GM12865 (cell line): ENCODE measurements around the gene ITPKB.

Experiments
- DNase-seq: peaks from one replicate; pipeline ENCODE4 v3.0.0; 2010; ENCODE audit warnings: low read depth
- H3K4me3 ChIP-seq: 2 replicates; pipeline ENCODE4 v1.5.1; 2011; ENCODE audit warnings: mild to moderate bottlenecking, low read depth, low read length, control low read depth
- TF ChIP-seq, protein P1 (sequence below): IDR thresholded peaks from 2 replicates; pipeline ENCODE4 v1.5.1; 2011; ENCODE audit warnings: low read length, control low read depth, low read depth, inconsistent platforms; ENCODE audit not compliant: insufficient read depth; ENCODE audit errors: missing control alignments

Gene ITPKB

DNA sequence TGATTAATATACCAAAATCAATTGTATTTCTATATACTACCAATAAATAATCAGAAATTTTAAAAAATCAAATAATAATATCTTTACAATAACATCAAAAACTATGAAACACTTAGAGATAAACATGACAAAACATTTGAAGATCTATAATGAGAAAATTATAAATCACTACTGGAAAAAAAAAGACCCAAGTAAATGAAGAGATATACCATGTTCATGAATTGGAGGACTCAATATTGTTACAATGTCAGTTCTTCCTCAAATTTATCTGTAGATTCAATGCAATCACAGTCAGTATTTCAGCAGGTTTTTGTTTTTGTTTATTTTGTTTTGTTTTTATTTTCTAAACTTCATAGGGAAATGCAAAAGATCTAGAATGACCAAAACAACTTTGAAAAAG lies 4.2 kb upstream of the ITPKB start:
- DNase-seq: no peak
- H3K4me3 ChIP-seq: no peak overlapping the region
- TF ChIP-seq, protein P1, sequence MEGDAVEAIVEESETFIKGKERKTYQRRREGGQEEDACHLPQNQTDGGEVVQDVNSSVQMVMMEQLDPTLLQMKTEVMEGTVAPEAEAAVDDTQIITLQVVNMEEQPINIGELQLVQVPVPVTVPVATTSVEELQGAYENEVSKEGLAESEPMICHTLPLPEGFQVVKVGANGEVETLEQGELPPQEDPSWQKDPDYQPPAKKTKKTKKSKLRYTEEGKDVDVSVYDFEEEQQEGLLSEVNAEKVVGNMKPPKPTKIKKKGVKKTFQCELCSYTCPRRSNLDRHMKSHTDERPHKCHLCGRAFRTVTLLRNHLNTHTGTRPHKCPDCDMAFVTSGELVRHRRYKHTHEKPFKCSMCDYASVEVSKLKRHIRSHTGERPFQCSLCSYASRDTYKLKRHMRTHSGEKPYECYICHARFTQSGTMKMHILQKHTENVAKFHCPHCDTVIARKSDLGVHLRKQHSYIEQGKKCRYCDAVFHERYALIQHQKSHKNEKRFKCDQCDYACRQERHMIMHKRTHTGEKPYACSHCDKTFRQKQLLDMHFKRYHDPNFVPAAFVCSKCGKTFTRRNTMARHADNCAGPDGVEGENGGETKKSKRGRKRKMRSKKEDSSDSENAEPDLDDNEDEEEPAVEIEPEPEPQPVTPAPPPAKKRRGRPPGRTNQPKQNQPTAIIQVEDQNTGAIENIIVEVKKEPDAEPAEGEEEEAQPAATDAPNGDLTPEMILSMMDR: no peak

DNA sequence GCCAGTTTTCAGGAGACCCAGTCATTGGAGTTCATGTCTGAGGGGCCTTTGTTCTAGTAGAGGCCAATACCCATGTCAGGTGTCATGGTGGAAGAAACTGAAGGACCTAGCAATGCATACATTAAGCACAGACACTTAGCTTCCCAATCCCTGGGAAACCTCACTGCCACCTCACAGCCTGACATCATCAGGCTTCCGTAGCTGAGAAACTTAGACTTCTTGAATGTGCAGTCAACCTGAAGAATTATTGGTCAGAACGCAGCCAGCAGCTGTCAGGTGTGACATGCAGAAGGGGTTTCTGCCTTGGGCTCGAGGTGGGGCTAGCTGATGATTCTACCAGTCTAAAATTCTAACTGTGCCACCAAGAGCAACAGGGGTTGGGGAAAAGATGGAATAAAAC lies 1.9 kb upstream of the ITPKB start:
- DNase-seq: peak; percentile 31
- TF ChIP-seq, protein P1: no peak

GRCh38 chr1:226739696-226740065 lies 599 bp upstream of the ITPKB start:
- peak overlapping the region; percentile 95 for H3K4me3 ChIP-seq
- TF ChIP-seq, protein P1: no peak

More for the DNA sequence above, 1.9 kb upstream of the ITPKB start:
- no peak overlapping the region for H3K4me3 ChIP-seq

DNA sequence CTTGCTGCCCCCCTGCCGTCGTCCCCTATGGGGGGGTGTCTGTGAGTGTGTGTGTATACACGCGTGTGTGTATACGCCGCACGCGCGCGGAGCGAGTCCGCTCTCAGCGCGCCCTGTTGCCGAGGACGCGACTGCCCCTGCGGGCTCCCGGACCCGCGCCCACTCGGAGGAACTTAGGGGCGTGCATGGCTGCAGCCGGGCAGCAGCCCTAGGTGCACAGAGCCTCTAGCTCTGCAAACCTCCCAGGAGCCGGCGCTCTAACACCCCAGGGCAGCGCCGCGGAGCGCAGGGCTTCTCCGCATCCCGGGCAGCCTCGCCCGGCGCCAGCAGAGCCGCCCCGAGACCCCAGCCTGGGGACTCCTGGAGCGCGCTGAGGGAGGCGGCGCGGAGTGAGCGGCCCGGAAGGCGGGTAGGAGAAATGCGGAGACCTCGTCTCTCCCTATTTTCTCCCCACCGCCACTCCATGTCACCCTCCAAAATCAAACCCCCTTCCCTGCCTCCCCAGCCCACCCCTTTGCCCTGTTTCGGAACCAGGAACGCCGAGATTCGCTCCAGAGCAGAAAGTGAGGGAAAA lies 574 bp downstream of the ITPKB start:
- H3K4me3 ChIP-seq: peak overlapping the region; percentile 95
- TF ChIP-seq, protein P1: no peak
- DNase-seq: peak; percentile 64

More at GRCh38 chr1:226739696-226740065, 599 bp upstream of the ITPKB start:
- DNase-seq: no peak

GRCh38 chr1:226737819-226738420 lies 1.2 kb downstream of the ITPKB start:
- peak; percentile 44 for DNase-seq
- H3K4me3 ChIP-seq: peak overlapping the region; percentile 95
- TF ChIP-seq, protein P1: no peak

DNA sequence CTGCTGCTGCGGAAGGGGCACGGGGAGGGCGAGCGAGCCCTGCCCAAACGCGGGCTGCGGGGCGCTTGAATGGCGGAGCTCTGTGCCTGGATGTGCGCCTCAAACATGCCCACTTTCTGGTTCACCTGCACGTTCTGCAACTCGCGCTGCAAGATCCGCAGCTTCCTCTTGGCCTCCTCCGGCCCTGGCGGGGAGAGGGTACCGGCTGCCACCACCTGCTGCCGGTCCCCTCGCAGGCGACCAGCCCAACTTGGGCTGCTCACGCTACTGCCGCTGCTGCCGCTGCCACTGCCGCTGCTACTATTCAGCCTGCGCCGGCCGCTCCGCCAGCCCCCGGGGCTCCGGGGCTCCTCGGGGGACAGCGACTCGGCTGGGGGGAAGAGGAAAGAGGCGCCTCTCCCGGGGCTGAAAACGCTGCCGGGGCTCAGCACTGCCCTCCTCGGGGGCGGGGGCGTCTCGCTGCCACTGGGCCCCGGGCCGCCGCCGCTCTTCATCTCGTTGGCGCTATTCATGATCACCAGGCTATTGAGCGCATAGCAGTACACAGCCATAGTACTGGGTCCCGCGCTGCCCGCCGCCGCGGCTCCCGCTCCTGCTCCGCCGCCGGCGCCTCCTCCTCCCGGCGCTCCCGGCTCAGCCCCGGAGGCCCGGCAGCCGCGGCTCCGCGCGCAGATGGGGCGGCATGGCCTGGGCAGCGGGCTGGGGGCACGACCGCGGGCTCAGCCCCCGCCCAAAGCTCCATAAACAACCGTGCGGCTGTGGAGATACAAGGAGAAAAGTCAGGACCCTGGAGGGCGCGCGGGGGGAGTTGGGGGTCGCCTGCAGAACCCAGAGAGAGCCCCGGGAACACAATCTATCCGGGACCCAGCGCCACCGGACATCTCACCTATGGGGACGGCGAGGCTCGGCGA lies 1.9 kb downstream of the ITPKB start:
- peak overlapping the region; percentile 95 for H3K4me3 ChIP-seq
- TF ChIP-seq, protein P1: no peak
- peak; percentile 59 for DNase-seq
